HG02840 (cell line): Measurements from ENCODE around the gene TFEB.

Experiments
- ATAC-seq: cut with Tn5 transposase; IDR thresholded peaks from one replicate; pipeline ENCODE4 v1.9.1; 2021; ENCODE audit warnings: mild to moderate bottlenecking, moderate library complexity, moderate number of reproducible peaks; ENCODE audit not compliant: unreplicated experiment, low FRiP score

The TFEB gene

DNA sequence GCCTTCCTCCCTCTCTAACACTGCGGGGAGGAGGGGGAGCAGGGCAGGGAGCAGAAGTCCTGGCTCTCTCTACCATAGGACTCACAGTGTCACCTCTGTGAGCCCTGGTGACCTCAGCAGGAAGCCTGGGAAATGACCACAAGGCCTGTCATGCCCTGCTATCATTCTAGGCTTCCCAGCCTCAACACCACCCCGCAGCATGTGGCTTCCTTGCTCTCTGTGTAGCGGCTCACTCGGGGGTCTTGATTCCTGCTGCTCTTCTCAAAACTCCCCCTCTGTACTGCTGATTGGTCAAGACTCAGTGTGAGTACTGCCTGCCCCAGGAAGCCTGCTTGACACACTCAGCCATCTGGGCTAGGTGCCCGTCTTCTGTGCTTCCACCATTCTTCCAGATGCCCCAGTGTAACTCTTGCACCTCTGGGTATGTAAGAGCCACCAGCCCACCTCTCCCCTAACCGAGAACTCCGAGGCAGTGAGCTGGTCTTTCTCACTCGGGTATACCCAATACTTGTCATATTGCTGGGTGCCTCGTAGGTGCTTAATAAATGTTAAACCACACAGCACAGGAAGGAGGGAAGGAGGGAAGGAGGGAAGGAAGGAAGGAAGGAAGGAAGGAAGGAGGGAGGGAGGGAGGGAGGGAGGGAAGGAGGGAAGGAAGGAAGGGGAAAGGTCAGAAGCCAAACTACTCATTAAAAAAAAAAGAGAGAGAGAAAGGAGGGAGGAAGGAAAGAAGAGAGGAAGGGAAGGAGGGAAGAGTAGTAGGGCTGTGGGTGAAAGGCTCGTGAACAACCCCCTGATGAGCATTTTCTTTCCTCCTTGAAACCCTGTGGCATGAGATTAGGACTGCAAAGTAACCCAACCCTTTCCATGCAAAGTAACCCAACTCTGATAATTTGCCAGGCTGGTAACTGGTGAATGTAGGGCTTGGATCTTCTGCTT lies 92.2 kb downstream of the TFEB start:
- ATAC-seq = no peak

DNA sequence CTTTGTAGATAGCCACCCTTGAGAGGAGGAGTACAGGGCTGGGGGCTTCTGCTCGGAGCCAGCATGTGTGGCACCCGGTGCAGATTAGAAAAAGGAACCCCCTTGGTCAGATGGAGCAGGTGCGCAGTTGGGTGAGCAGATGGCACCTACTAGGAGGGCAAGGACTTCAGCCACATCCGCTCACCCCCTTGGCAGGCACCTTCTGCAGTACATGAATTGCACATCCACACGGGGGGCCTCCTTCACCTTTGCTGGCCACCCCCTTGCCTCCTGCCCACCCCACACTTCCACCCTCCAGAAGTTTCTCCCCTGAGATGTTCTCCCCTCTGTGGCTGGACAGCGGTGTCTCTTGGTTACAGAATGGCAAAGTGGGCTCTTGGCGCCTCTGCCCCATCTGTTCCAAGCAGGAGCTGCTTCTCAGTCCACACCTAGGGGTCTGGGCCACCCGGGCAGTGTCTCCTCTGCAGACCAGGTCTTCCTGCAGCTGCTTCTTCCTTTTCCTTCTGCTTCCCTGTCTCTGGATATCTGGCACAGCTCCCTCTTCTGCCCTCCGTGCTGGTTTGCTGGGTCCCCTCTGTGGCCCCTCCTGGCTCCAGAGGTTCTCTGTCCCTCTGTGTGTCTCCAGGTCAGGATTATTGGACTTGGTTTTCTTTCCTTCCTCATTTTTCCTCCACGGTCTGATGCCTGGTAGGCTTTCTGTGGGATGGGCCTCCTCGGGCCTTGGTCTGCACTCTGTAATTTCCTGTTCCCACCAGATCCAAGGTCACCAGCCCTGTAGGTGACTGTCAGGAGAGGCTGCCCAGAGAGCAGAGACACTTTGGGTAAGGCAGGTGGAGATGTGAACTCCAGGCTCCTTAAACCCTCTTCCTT lies 93.1 kb downstream of the TFEB start:
- no peak for ATAC-seq

GRCh38 chr6:41641352-41641925 lies 94.0 kb downstream of the TFEB start:
- ATAC-seq = no peak

GRCh38 chr6:41640426-41640825 lies 95.0 kb downstream of the TFEB start:
- no peak for ATAC-seq

GRCh38 chr6:41639809-41640371 lies 95.5 kb downstream of the TFEB start:
- no peak for ATAC-seq

DNA sequence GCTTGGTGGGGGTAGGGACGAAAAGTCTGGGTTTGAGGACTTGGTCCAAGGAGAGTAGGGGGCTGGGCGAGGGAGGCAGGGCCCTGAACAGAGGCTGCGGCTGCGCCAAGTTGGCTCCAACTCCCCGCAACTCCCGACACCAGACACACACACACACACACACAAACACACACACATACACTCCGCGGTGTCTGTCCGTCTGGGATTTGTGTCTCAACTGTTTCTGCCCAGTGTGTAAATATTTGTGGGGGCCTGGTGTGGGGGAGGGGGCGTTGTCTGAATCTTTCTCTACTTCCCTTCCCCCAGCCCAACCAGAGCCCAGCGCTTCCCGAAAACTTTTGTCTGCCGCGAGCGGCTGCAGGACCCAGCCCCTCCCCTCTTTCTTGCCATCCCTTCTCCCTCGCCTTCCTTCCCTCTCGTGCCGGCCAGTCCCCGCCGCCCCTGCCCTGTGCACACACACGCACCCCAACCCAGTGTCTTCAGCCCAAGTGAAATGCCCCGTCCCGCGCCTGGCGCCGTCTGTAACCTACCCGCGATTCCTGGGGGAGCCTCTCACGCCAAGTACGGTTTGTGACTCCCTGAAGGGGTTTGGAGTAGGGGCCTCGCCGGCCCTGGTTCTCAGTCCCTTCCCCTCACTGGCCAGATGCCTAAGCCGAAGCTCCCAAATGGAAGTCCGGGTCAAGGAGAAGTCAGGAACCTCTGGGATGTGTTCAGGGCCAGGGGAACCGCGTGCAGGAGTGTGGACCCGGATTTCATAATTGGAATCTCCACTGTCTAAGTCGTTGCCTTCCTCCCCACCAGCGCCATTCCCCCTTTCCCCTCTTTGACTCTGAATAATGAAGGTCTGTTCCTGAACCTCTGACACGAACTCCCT lies 96.2 kb downstream of the TFEB start:
- ATAC-seq = no peak

DNA sequence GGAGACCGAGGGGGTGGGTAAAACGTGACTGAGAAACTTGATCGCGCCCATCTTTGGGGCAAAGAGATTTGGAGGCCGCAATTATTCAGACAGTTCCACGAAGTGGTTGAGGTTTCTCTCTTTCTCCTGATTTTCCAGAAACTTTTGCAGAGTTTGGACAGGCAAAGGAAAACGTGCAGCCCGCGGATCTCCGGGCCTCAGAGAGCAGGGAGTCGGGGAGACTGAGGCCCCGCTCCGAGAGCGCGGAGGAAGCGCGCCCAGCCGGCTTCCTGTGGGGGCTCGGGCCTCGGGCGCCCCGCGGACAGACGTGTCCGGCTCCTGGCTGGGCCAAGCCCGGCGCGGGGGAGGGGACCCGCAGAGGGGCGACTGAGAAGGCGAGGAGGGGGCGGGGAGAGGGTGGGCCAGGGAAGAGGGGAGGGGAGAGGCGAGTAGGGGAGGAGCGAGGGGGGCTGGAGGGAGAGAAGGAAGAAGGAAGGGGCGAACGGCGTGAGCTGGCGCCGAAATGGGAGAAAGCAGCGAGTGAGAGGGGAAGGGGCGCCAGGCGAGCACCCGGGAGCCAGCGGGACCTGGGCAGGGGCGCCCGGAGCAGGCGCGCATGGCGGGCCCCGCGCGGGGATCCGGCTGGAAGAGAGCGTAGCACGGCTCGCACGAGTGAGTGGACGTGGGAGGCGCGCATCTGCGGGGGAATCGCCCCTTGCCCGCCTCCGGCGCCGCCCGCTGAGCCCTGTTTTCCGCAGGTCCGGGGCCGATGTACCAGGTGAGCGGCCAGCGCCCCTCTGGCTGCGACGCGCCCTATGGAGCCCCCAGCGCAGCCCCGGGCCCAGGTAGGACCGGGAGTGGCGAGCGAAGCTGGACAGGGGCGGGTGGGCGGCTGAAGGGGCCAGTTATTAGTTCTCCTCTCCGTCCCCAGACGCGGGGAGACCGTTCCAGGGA lies 97.1 kb downstream of the TFEB start, which contains the start of gene MDFI:
MDFI (plus strand) TSS at position 467 of the 933 bp plus-strand sequence; CDS start at position 749, 282 bp downstream.
- ATAC-seq = no peak

GRCh38 chr6:41637194-41638001 lies 98.0 kb downstream of the TFEB start:
- no peak for ATAC-seq

DNA sequence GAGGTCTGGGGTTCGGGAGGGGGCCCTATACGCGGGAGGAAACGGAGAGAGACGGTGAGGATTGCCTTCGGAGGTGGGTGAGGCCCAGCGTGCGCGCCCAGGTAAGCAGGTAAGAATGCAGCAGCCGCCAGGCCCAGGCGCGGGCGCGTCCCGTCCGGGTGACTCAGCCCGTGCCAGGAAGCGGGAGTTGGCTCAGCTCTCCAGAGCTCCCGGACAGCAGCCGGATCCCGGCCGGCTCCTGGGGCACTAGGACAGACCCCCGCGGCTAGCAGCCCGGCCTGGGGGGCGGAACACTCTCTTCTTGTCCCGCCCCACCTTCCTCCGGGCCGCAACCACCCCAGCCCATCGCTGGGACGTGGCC lies 98.6 kb downstream of the TFEB start:
- no peak for ATAC-seq

DNA sequence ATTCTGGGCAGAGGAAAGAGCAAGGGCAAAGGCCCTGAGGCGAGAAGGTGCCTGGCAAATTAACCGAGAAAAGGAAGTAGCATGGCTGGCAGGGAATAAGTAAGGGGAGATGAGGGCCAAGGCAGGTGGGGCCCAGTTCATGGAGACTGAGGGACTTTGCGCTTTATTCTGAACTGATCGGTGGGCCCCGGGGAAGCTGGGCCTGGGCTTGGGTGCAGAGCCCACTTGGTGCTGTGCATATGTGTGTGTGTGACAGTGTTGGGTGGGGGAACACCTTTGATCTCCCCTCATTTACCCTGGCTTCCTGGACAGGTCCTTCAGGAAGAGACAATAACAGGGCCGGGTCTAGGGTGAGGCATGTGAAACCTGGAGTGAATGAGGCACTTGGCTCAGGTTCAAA lies 100.0 kb downstream of the TFEB start:
- no peak for ATAC-seq

DNA sequence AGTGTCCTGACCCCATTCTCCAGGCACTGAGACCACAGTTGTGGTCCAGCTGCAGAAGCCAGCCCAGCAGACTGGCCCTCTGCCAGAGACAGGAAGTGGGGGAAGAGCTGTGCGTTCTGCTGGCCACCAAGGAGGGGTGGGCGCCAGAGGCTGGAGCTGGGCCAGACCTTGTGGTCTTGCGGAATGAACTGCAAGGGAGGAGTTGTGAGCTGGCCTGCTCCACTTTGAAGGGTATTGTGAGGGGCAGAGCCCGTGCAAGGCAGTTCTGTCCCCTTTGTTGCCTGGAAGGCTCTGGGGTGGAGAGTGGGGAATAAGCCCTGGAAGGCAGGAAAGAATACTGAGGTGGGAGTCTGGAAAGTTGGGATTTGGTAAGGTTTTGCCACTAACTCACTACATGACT lies 100.8 kb downstream of the TFEB start:
- no peak for ATAC-seq
